GM18858 (cell line): ENCODE data around the gene TXNDC9.
"Not testable (repeated sequence)": the region's sequence is repeated elsewhere in the genome, so short reads cannot be mapped to it uniquely, and the experiment has no call there.

ENCODE experiments used
- ATAC-seq: cut with Tn5 transposase; IDR thresholded peaks from one replicate; pipeline ENCODE4 v1.9.1; 2021; ENCODE audit not compliant: unreplicated experiment

Gene TXNDC9

GRCh38 chr2:99335911-99336803 lies at the start of gene TXNDC9:
TXNDC9 (minus strand) TSS chr2:99336333; CDS start chr2:99333210, 3,123 bp downstream.
- peak; percentile 66 for ATAC-seq

- no peak for ATAC-seq
Measured at GRCh38 chr2:99382143-99382542, 46.0 kb upstream of the TXNDC9 start.

GRCh38 chr2:99380376-99381010 lies 44.4 kb upstream of the TXNDC9 start:
- no peak for ATAC-seq

GRCh38 chr2:99377879-99378278 lies 41.7 kb upstream of the TXNDC9 start:
- ATAC-seq: no peak

- no peak for ATAC-seq
Measured at GRCh38 chr2:99376254-99376864, 40.2 kb upstream of the TXNDC9 start.

- no peak for ATAC-seq
Measured at GRCh38 chr2:99374747-99375146, 38.6 kb upstream of the TXNDC9 start.

GRCh38 chr2:99373144-99373543 lies 37.0 kb upstream of the TXNDC9 start:
- no peak for ATAC-seq

GRCh38 chr2:99368854-99369253 lies 32.7 kb upstream of the TXNDC9 start:
- ATAC-seq: not testable (repeated sequence)

- no peak for ATAC-seq
Measured at GRCh38 chr2:99365661-99366060, 29.5 kb upstream of the TXNDC9 start.

- ATAC-seq: no peak
Measured at GRCh38 chr2:99356853-99357252, 20.7 kb upstream of the TXNDC9 start.

- ATAC-seq: not testable (repeated sequence)
Measured at GRCh38 chr2:99354825-99355224, 18.7 kb upstream of the TXNDC9 start.

GRCh38 chr2:99354070-99354469 lies 17.9 kb upstream of the TXNDC9 start:
- no peak for ATAC-seq

- no peak for ATAC-seq
Measured at GRCh38 chr2:99350194-99350593, 14.1 kb upstream of the TXNDC9 start.

- ATAC-seq: peak; percentile 37
Measured at GRCh38 chr2:99348173-99348572, 12.0 kb upstream of the TXNDC9 start.

GRCh38 chr2:99346218-99346617 lies 10.1 kb upstream of the TXNDC9 start:
- ATAC-seq: no peak

- ATAC-seq: not testable (repeated sequence)
Measured at GRCh38 chr2:99345446-99345845, 9.3 kb upstream of the TXNDC9 start.

- ATAC-seq: no peak
Measured at GRCh38 chr2:99342536-99342935, 6.4 kb upstream of the TXNDC9 start.

GRCh38 chr2:99340669-99341236 lies 4.6 kb upstream of the TXNDC9 start:
- no peak for ATAC-seq

GRCh38 chr2:99338029-99338585 lies 2.0 kb upstream of the TXNDC9 start:
- ATAC-seq: no peak

GRCh38 chr2:99337113-99338028 lies 1.2 kb upstream of the TXNDC9 start, which contains the start of gene EIF5B:
EIF5B (plus strand) TSS chr2:99337389; CDS start chr2:99337555, 166 bp downstream.
- ATAC-seq: peak; percentile 48
